GM12892 (cell line): ENCODE results near the gene EXOSC6.
"Not testable (repeated sequence)": the region's sequence is repeated elsewhere in the genome, so short reads cannot be mapped to it uniquely, and the experiment has no call there.

Experiments
- POLR2A ChIP-seq: IDR thresholded peaks from 2 replicates; pipeline ENCODE4 v1.6.1; 2011; ENCODE audit warnings: low read depth, low read length, control low read depth
- POLR2AphosphoS5 ChIP-seq: IDR thresholded peaks from 2 replicates; pipeline ENCODE4 v1.6.1; 2011; ENCODE audit warnings: low read depth, low read length, control low read depth
- TAF1 ChIP-seq: IDR thresholded peaks from 2 replicates; pipeline ENCODE4 v1.6.1; 2011; ENCODE audit warnings: low read depth, mild to moderate bottlenecking, control low read depth, low read length, borderline replicate concordance

GRCh38 chr16:70259903-70260302 is 8.2 kb upstream of the EXOSC6 start:
- TF ChIP-seq POLR2A, POLR2AphosphoS5, TAF1: not testable (repeated sequence)
